Neural cell (in vitro differentiated cells): ENCODE results near the gene NUDT3. TPM values are rescaled to one million over a fixed set of nuclear protein-coding genes. Genes with fewer than 3 reads are reported as not detected.
"Not testable (repeated sequence)": the region's sequence is repeated elsewhere in the genome, so short reads cannot be mapped to it uniquely, and the experiment has no call there.

Experiments used
- H2AFZ ChIP-seq: fragments of 200-600, 300-800 bp; sonication (generic), shearing (Covaris generic); 2 replicates; pipeline ENCODE4 v1.6.0; 2014; ENCODE audit warnings: low read depth, mild to moderate bottlenecking, antibody characterized with exemption, low read length, moderate library complexity
- H3F3A ChIP-seq: fragments of 200-600 bp; shearing (Covaris generic); 2 replicates; pipeline ENCODE4 v1.6.1; 2016; ENCODE audit warnings: mild to moderate bottlenecking, moderate library complexity, mixed read lengths, antibody characterized with exemption, low read length; ENCODE audit not compliant: insufficient read depth, poor library complexity, severe bottlenecking
- H3K27ac ChIP-seq: fragments of 200-600, 300-800 bp; sonication (generic), shearing (Covaris generic); 2 replicates; pipeline ENCODE4 v1.5.1; 2014; ENCODE audit warnings: mild to moderate bottlenecking, low read length, moderate library complexity
- H3K27me3 ChIP-seq: fragments of 300-800, 200-600 bp; sonication (generic), shearing (Covaris generic); 2 replicates; pipeline ENCODE4 v1.6.0; 2014; ENCODE audit warnings: mild to moderate bottlenecking, low read depth, low read length, moderate library complexity; ENCODE audit not compliant: insufficient read depth
- H3K36me3 ChIP-seq: fragments of 300-800, 200-600 bp; sonication (generic), shearing (Covaris generic); 2 replicates; pipeline ENCODE4 v1.5.1; 2014; ENCODE audit warnings: mild to moderate bottlenecking, antibody characterized with exemption, low read length, moderate library complexity; ENCODE audit not compliant: insufficient read depth
- H3K4me2 ChIP-seq: fragments of 300-800, 200-600 bp; sonication (generic), shearing (Covaris generic); 2 replicates; pipeline ENCODE4 v1.6.0; 2014; ENCODE audit warnings: mild to moderate bottlenecking, low read length
- H3K4me3 ChIP-seq: fragments of 300-800, 200-600 bp; sonication (generic), shearing (Covaris generic); 2 replicates; pipeline ENCODE4 v1.5.1; 2014; ENCODE audit warnings: mild to moderate bottlenecking, low read length, moderate library complexity
- H3K79me2 ChIP-seq: fragments of 200-600 bp; shearing (Covaris generic); replicated peaks from 2 replicates; pipeline ENCODE4 v1.6.0; 2014; ENCODE audit warnings: mild to moderate bottlenecking, low read length, moderate library complexity; ENCODE audit not compliant: insufficient read depth
- H3K9ac ChIP-seq: fragments of 300-800, 200-600 bp; sonication (generic), shearing (Covaris generic); 2 replicates; pipeline ENCODE4 v1.6.1; 2016; ENCODE audit warnings: mild to moderate bottlenecking, low read length, mixed read lengths
- H3K9me2 ChIP-seq: fragments of 200-600 bp; shearing (Covaris generic); 2 replicates; pipeline ENCODE4 v1.6.1; 2016; ENCODE audit warnings: mild to moderate bottlenecking, low read length, mixed read lengths; ENCODE audit not compliant: insufficient read depth
- H3K9me3 ChIP-seq: fragments of 200-600, 300-800 bp; sonication (generic), shearing (Covaris generic); 2 replicates; pipeline ENCODE4 v1.6.1; 2016; ENCODE audit warnings: mild to moderate bottlenecking, mixed run types, low read length, moderate library complexity, mixed read lengths
- H4K20me1 ChIP-seq: fragments of 200-600 bp; shearing (Covaris generic); 2 replicates; pipeline ENCODE4 v1.6.1; 2016; ENCODE audit warnings: mild to moderate bottlenecking, mixed run types; ENCODE audit not compliant: insufficient read depth
- CTCF ChIP-seq: fragments of 450-650 bp; IDR thresholded peaks from 2 replicates; pipeline ENCODE4 v1.5.1; 2014; ENCODE audit warnings: antibody characterized with exemption, mild to moderate bottlenecking, moderate library complexity; ENCODE audit not compliant: poor library complexity, severe bottlenecking
- EP300 ChIP-seq: fragments of 450-650 bp; conservative IDR thresholded peaks from 2 replicates; pipeline ENCODE4 v1.6.1; 2014; ENCODE audit warnings: antibody characterized with exemption, mild to moderate bottlenecking, moderate library complexity; ENCODE audit not compliant: poor library complexity, severe bottlenecking
- EZH2 ChIP-seq: fragments of 200-600, 300-800 bp; shearing (Covaris generic), sonication (generic); IDR thresholded peaks from 2 replicates; pipeline ENCODE4 v1.6.1; 2014; ENCODE audit warnings: antibody characterized with exemption, low read length, borderline replicate concordance, mild to moderate bottlenecking; ENCODE audit not compliant: insufficient read depth, poor library complexity, severe bottlenecking
- MXI1 ChIP-seq: fragments of 450-650 bp; conservative IDR thresholded peaks from 2 replicates; pipeline ENCODE4 v1.6.1; 2014; ENCODE audit warnings: antibody characterized with exemption, mild to moderate bottlenecking; ENCODE audit not compliant: poor library complexity, severe bottlenecking
- POLR2AphosphoS5 ChIP-seq: IDR thresholded peaks from 2 replicates; pipeline ENCODE4 v1.6.1; 2012
- RAD21 ChIP-seq: fragments of 450-650 bp; conservative IDR thresholded peaks from 2 replicates; pipeline ENCODE4 v1.6.1; 2014; ENCODE audit warnings: antibody characterized with exemption, mild to moderate bottlenecking, moderate library complexity
- SMC3 ChIP-seq: fragments of 450-650 bp; conservative IDR thresholded peaks from 2 replicates; pipeline ENCODE4 v1.6.1; 2014; ENCODE audit warnings: antibody characterized with exemption, mild to moderate bottlenecking, moderate library complexity; ENCODE audit not compliant: poor library complexity
- TAF1 ChIP-seq: IDR thresholded peaks from 2 replicates; pipeline ENCODE4 v1.6.1; 2012; ENCODE audit warnings: low read depth
- polyA plus RNA-seq: library from polyadenylated mRNA; depleted of rRNA; stranded (reverse); fragments of >200 nt; gene quantifications from 2 replicates; pipeline ENCODE4 v1.2.3, GENCODE V29; 2014
- TF ChIP-seq, protein P1 (sequence below): IDR thresholded peaks from 2 replicates; pipeline ENCODE4 v1.6.1; 2012; ENCODE audit warnings: borderline replicate concordance

NUDT3 gene
- polyA plus RNA-seq, 1 donor from 2014 or later = 80.2 TPM

DNA sequence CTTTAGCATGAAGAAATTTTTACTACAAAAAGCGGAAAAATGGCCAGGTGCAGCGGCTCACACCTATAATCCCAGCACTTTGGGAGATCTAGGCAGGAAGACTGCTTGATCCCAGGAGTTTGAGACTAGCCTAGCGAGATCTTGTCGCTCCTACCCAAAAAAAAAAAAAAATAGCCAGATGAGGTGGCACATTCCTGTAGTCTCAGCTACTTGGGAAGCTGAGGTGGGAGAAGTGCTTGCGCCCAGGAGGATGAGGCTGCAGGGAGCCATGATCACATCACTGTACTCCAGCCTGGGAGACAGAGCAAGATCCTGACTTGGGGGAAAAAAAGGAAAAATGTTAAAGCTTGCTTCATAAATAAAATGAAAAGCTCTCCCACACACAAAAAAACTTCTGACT lies 14.5 kb downstream of the NUDT3 start:
- no peak overlapping the region for H2AFZ ChIP-seq
- H3K36me3 ChIP-seq = no peaks in the 10 kb centered on the region
- H3K4me2 ChIP-seq = no peak overlapping the region
- H3K79me2 ChIP-seq = peaks cover 63% of the 10 kb centered on the region
- H3K4me3 ChIP-seq = no peak overlapping the region
- no peaks in the 10 kb centered on the region for H3F3A ChIP-seq
- TF ChIP-seq POLR2AphosphoS5 = no peak
- TF ChIP-seq EZH2 = no peak
- TF ChIP-seq, protein P1, sequence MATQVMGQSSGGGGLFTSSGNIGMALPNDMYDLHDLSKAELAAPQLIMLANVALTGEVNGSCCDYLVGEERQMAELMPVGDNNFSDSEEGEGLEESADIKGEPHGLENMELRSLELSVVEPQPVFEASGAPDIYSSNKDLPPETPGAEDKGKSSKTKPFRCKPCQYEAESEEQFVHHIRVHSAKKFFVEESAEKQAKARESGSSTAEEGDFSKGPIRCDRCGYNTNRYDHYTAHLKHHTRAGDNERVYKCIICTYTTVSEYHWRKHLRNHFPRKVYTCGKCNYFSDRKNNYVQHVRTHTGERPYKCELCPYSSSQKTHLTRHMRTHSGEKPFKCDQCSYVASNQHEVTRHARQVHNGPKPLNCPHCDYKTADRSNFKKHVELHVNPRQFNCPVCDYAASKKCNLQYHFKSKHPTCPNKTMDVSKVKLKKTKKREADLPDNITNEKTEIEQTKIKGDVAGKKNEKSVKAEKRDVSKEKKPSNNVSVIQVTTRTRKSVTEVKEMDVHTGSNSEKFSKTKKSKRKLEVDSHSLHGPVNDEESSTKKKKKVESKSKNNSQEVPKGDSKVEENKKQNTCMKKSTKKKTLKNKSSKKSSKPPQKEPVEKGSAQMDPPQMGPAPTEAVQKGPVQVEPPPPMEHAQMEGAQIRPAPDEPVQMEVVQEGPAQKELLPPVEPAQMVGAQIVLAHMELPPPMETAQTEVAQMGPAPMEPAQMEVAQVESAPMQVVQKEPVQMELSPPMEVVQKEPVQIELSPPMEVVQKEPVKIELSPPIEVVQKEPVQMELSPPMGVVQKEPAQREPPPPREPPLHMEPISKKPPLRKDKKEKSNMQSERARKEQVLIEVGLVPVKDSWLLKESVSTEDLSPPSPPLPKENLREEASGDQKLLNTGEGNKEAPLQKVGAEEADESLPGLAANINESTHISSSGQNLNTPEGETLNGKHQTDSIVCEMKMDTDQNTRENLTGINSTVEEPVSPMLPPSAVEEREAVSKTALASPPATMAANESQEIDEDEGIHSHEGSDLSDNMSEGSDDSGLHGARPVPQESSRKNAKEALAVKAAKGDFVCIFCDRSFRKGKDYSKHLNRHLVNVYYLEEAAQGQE = no peak
- TF ChIP-seq EP300 = no peak
- no peak for TF ChIP-seq TAF1
- TF ChIP-seq MXI1 = no peak
- TF ChIP-seq SMC3 = no peak
- no peak for TF ChIP-seq RAD21
- no peak for TF ChIP-seq CTCF
- peaks cover 8% of the 10 kb centered on the region for H4K20me1 ChIP-seq
- H3K9me3 ChIP-seq = no peaks in the 10 kb centered on the region
- H3K9me2 ChIP-seq = no peaks in the 10 kb centered on the region
- H3K9ac ChIP-seq = no peak overlapping the region
- H3K27me3 ChIP-seq = no peaks in the 10 kb centered on the region
- no peak overlapping the region for H3K27ac ChIP-seq

GRCh38 chr6:34377571-34377970 lies 14.9 kb downstream of the NUDT3 start:
- not testable (repeated sequence) for H3K9me3 ChIP-seq, H3K27ac ChIP-seq, H3K4me2 ChIP-seq, H3K9ac ChIP-seq, H3K4me3 ChIP-seq, H4K20me1 ChIP-seq, H3K9me2 ChIP-seq, H2AFZ ChIP-seq, H3K27me3 ChIP-seq, H3F3A ChIP-seq, H3K36me3 ChIP-seq
- H3K79me2 ChIP-seq = peaks cover 62% of the 10 kb centered on the region

DNA sequence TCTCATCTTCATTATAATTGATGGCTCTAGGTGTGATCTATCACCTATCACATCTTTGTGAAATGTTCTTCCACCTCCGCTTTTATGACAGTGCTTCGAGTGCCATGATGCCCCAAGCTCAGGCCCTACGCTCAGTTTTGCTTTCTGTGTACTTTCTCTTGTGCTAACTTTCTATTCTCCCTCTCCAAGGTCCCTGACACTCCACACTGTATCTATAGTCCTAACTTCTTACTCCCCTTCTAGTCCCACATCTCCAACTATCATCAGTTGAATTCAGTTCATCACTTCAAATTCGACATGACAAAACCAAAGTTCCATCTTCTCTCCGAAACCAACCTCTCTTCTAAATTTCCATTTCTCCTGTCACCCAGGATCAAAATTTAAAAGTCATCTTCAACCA lies 16.6 kb downstream of the NUDT3 start:
- Histone ChIP-seq H3K9me2 (no peaks in the 10 kb centered on the region), H2AFZ (no peak overlapping the region), H4K20me1 (peaks cover 8% of the 10 kb centered on the region), H3K4me2 (no peak overlapping the region), H3F3A (no peaks in the 10 kb centered on the region), H3K9ac (no peak overlapping the region), H3K4me3 (no peak overlapping the region), H3K9me3 (no peaks in the 10 kb centered on the region), H3K79me2 (peaks cover 50% of the 10 kb centered on the region), H3K27me3 (no peaks in the 10 kb centered on the region), H3K36me3 (no peaks in the 10 kb centered on the region), H3K27ac (no peak overlapping the region)
- TF ChIP-seq RAD21 (no peak), EP300 (no peak), SMC3 (no peak), MXI1 (no peak), EZH2 (no peak), TAF1 (no peak), CTCF (no peak), POLR2AphosphoS5 (no peak)
